Measurements from ENCODE around the gene MAP7D3. TPM values are rescaled to one million over a fixed set of nuclear protein-coding genes. Genes with fewer than 3 reads are reported as not detected.

MAP7D3 gene
- polyA plus RNA-seq, 1 experiment = 15.7 TPM

- no peak for TF ChIP-seq CTCF (IDR thresholded peaks at IDR 0.05; ENCODE audit: insufficient read depth, low read depth, low read length)
- Histone ChIP-seq H3K4me3 (ENCODE audit: low read depth, low read length) (no peak overlapping the region), H3K36me3 (ENCODE audit: control insufficient read depth, insufficient read depth, low read length) (no peaks in the 10 kb centered on the region), H3K27me3 (ENCODE audit: control insufficient read depth, insufficient read depth, low read length) (no peaks in the 10 kb centered on the region)
- POLR2A ChIA-PET = no interaction called here
- CTCF ChIA-PET = no interaction called here
- DNase-seq (ENCODE audit: low read depth) = no peak
Measured at GRCh38 chrX:136179133-136179532, 72.1 kb downstream of the MAP7D3 start.

- CTCF ChIA-PET = no interaction called here
- POLR2A ChIA-PET = interaction anchor here (0.6 kb wide), 1 partner anchor 9 kb away, joined by 5 read pairs; no protein-coding TSS in a partner anchor
- peak; percentile 74 for DNase-seq (ENCODE audit: low read depth)
- H3K27me3 ChIP-seq (ENCODE audit: control insufficient read depth, insufficient read depth, low read length) = no peaks in the 10 kb centered on the region
- TF ChIP-seq CTCF (IDR thresholded peaks at IDR 0.05; ENCODE audit: insufficient read depth, low read depth, low read length) = no peak
- no peaks in the 10 kb centered on the region for H3K36me3 ChIP-seq (ENCODE audit: control insufficient read depth, insufficient read depth, low read length)
- H3K4me3 ChIP-seq (ENCODE audit: low read depth, low read length) = no peak overlapping the region
Measured at GRCh38 chrX:136176399-136176825, 74.8 kb downstream of the MAP7D3 start.

GRCh38 chrX:136171420-136171819 lies 79.8 kb downstream of the MAP7D3 start:
- no peaks in the 10 kb centered on the region for H3K36me3 ChIP-seq (ENCODE audit: control insufficient read depth, insufficient read depth, low read length)
- no peak overlapping the region for H3K4me3 ChIP-seq (ENCODE audit: low read depth, low read length)
- ChIA-PET CTCF (interaction anchor here (0.9 to 2.6 kb wide), 5 partner anchors 28 to 143 kb away, joined by 5 to 17 read pairs (median 7); no protein-coding TSS in a partner anchor), POLR2A (no interaction called here)
- H3K27me3 ChIP-seq (ENCODE audit: control insufficient read depth, insufficient read depth, low read length) = no peaks in the 10 kb centered on the region
- no peak for TF ChIP-seq CTCF (IDR thresholded peaks at IDR 0.05; ENCODE audit: insufficient read depth, low read depth, low read length)
- DNase-seq (ENCODE audit: low read depth) = no peak

GRCh38 chrX:136170139-136170800 lies 80.9 kb downstream of the MAP7D3 start:
- CTCF ChIA-PET = interaction anchor here (0.6 to 2.6 kb wide), 11 partner anchors 11 to 525 kb away, joined by 3 to 17 read pairs (median 6); no protein-coding TSS in a partner anchor

More at GRCh38 chrX:136170139-136170800, 80.9 kb downstream of the MAP7D3 start:
- no peaks in the 10 kb centered on the region for H3K27me3 ChIP-seq (ENCODE audit: control insufficient read depth, insufficient read depth, low read length)
- POLR2A ChIA-PET = interaction anchor here (0.6 to 1.3 kb wide), 3 partner anchors 26 to 44 kb away, joined by 3 to 6 read pairs (median 5); no protein-coding TSS in a partner anchor
- H3K4me3 ChIP-seq (ENCODE audit: low read depth, low read length) = peak overlapping the region; percentile 23
- no peak for DNase-seq (ENCODE audit: low read depth)
- H3K36me3 ChIP-seq (ENCODE audit: control insufficient read depth, insufficient read depth, low read length) = no peaks in the 10 kb centered on the region
- peak; percentile 49 for TF ChIP-seq CTCF (IDR thresholded peaks at IDR 0.05; ENCODE audit: insufficient read depth, low read depth, low read length)
